T follicular helper cell (primary cell): ENCODE data around the gene STX8.
"Not testable (repeated sequence)": the region's sequence is repeated elsewhere in the genome, so short reads cannot be mapped to it uniquely, and the experiment has no call there.

Experiments used
- DNase-seq: peaks from one replicate; pipeline ENCODE4 v3.0.0-alpha.2; 2020; ENCODE audit warnings: low read depth

STX8 gene

DNA sequence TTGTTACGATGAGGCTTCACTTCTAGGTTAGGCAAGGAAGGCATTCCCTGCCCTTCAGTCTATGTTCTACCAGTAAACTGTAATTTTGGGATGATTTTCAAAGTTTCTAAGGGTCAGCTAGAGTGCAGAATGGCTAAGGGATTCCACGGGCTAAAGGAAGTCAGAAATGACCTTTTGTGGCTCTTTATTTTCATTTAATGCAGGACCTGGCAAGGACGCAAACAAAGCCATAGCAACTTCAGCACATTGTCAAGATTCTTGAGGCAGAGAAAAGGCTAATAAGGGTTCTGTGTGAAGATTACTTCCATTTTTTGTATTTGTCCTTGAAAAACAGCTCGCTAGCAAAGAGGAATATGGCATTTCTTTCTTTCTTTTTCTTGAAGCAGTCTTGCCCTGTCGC lies 76.6 kb downstream of the STX8 start:
- no peak for DNase-seq

DNA sequence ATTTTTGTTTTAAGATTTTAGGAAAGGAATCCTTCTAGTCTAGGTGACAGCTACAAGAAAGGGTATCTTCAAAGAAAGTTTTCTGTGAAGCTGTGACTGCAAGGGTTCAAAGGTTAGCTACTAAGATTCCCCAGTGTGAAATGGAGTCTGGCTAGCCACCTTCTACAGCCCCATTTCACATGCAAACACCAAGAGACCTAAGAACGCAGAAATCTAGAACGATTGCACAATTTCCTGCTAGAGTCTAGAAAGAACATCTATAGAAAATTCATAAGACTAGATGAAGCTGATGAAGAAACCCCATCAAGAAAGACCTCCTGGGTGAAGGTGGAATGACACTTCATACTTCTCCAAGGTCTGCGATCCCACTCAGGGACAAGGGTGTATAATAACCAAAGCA lies 77.1 kb downstream of the STX8 start:
- no peak for DNase-seq

DNA sequence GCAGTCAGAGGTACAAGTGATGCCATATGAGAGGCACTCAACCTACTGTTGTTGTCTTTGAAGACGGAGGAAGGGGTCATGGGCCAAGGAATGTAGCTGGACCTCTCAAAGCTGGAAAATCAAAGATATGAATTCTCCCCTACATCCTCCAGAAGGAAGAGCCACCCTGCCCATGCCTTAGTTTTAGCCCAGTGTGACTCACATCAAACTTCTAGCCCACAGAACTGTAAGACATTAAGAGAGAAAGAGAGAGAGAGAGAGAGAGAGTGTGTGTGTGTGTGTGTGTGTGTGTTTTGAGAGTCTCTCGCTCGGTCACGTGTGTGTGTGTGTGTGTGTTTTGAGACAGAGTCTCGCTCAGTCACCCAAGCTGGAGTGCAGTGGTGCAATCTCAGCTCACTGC lies 87.1 kb downstream of the STX8 start:
- no peak for DNase-seq

DNA sequence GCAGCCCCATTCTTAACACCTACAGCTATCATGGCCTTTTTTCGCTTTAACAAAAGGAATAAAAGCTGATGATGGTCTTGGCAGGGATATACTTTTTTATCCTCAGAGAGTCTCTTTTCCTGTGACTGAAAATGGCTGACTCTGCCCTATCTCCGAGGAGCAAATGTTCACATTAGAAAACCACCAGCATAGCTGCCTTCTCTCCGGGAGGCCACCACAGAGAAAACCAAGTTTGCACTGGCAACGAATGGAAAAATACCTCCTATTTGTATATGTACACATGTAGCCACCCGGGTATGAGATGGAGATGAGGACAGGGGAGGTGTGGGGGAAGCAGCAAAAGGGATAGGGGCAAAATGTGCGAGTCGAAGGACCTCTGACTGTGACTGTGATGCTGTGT lies 88.2 kb downstream of the STX8 start:
- no peak for DNase-seq

DNA sequence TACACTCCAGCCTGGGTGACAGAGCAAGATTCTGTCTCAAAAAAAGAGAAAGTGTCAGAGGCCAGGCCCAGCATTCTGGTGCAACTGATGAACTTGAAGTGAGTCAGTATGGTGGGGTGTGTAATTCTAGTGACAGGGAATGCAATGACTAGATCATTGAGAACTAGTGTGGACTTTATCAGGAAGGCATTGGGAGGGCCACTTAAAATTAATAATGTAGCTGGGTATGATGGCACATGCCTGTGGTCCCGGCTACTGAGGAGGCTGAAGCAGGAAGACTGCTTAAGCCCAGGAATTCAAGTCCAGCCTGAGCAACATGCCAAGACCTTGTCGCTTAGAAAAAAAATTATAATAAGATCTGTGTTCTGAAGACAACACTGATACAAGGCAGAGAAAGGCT lies 90.8 kb downstream of the STX8 start:
- DNase-seq = no peak

DNA sequence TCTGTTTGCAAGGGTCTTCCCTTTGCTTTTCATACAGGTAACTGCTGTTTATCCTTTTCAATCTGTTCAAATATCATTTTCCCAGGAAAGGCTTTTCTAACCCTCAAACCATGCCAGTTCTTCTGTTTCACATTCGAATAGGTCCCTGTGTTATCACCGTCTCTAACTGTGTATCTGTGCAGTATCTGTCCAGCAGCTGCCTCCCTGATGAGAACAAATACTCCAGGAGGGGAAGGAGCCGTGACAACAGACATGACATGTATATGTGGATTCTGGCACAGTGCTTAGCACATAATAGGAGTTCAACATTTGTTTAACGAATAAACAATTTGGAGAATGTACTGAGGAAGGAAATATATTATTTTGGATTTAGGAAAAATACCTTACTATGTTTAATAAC lies 95.7 kb downstream of the STX8 start:
- no peak for DNase-seq

DNA sequence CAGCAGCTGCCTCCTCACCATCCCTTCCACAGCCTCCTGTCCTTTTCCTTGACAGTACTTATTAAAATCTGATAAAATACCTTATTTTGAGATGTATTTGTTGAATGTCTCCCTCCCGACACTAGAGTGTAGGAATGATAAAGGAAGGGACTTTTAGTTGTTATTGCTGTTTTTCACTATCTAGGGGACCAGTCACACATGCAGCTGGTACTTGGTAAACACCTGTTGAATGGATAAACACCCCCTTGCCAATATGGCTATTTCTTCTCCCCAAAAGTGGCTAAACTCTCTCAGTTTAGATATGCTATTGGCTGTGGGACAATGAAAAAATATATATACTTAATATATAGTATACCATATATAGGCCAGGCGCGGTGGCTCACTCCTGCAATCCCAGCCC lies 96.7 kb downstream of the STX8 start:
- DNase-seq = no peak

DNA sequence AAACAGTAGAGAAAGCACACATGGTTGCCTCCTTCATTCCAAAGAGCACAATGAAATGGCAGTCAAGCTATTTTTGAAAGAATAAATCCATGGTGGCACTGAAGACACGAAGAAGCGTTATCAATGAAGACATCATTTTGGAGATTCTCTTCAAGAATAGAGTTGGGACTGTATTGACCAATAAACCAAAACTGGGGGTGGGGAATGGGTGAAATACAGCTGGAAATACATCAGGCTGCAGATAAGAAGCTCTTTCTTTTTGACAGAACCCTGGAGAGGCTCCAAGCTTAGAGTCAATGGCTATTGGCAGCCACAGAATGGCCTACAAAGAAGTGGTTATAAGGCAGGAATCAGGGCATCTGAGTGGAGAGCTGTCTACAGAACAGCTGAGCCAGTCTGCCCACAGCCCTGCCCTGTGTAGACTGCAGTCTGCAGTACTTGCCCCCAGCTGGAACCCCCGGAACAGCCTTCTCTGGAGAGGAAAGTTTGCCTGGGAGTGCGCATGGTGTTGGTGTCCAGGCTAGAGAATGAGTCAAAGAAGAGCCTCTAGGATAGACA lies 100.4 kb downstream of the STX8 start:
- DNase-seq = no peak

DNA sequence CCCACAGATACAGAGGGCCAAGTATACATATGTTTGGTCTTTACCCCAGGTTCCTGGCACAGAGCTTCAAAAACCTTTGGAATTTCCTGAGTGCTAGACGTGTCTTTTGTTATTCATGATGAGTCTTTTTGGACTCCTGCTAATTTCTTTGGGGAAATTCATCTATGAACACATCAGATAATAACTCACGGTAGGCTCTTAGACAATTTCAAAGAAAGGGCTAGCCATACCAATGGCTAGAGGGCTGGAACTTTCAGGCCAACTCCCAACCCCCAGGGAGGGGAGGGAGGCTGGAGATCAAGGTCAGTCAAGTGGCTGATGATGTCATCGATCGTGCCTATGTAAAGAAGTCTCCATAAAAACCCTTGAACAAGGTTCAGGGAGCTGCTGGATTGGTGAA lies 101.9 kb downstream of the STX8 start:
- DNase-seq = no peak

DNA sequence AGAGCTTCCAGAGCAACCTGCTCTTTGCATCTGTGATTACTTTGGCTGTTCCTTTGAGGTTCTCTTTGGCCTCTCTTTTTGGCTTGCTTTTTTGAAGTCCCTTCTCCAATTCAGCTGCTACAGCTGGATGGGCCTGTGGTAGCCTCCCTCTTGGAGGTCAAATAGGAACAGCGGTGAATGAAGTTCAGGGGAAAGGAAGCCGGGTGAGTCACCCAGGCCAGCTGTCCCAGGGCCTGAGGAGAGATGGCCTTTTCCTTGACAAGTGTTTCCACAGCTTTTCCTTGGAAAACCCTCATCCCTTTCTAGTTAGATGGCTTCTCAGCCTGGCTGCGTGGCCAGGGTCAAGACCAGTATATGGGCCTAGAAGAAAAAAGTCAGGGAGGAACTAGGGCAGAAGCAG lies 103.1 kb downstream of the STX8 start:
- DNase-seq = no peak

DNA sequence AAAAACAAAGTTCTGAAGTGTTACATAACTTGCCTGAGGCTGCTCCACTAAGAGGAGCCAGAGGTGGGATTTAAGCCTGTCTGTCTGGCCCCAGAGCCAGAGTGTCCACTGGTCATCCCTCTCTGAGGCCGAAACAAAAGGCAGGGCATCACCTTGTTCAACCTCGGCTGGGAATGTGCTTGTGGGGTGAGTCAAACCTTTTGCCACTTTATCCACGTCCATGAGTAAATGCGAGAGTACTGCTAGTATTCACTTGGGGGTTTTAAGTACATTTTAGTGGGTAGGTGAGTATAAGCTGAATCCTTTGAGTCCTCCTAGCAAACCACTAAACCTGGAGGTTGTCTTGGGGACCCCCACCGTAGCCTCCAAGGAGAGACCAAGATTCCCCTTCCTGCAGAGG lies 103.5 kb downstream of the STX8 start:
- DNase-seq = no peak

DNA sequence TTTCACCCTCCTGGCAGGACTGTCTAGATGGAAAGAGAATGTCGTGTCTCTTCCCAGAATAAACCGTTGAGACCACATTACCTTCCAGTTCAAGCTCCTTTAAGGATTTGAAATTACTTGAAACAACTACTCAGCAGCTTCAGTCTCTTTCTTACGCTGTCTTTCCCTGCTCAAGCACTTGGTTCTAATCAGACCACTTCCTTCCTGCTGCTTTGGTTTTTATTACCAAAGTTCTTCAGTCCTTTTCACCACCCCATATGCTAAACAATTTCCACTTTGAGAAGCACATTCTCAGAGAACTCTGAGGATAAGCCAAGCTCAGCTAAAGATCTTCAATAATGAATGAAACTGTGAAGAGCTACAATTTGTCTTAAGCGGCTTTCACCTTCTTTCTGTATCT lies 105.4 kb downstream of the STX8 start:
- no peak for DNase-seq

DNA sequence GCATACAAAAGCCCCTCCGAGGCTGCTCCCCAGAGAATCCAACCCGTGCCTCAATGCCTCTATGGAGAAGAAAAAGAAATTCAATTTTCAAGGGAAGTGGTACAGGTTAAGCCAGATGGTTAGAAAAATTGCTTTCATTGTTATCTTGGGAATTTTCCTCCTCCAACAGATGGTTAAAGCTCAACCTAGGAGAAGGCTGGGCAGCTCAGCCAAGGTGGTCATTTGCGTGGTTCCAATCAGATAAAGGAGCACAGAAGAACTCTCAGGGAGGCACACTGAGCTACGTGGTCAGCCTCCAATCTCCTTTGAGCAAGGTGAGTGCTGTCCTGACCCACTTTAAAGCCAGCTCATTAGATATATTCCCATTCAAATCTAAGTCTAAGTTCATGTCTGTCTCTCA lies 106.7 kb downstream of the STX8 start:
- DNase-seq = no peak

DNA sequence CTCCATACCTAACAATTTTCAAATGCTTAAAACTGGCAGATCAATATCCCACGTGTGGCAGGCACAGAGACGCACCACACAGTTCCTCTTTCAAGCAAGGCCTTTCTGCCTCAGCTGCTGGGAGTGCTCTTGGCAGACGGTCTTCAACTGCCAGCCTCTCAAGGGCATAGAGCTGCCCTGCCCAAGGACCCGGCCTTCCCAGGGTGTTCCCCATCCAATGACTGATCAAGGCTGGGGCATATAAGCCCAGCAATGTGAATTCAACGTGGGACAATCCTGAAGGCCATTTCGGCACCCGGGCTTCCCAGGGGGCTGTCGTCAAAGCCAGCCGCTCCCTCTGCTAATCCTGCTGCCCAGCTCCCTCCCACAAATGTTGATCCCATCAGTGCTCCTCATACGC lies 107.1 kb downstream of the STX8 start:
- DNase-seq = no peak

DNA sequence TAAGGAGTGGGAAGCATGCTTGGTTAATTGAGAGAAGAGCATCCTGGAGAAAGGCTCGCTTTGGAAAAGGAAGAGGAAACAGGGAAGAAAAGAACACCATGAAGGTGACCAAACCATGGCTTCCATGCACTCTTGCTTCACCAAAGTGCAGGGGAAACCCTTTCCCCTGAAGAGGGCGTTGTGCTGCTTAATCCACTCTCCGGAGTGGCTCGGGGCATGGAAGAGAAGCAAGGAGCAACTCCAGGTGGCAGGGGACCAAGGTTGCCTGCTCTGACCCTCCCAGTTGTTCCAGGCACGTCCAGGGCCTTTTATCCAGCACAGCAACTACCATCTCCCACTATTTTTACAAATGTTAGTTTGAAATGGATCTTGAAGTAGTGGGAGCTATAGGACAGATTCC lies 108.1 kb downstream of the STX8 start:
- no peak for DNase-seq

DNA sequence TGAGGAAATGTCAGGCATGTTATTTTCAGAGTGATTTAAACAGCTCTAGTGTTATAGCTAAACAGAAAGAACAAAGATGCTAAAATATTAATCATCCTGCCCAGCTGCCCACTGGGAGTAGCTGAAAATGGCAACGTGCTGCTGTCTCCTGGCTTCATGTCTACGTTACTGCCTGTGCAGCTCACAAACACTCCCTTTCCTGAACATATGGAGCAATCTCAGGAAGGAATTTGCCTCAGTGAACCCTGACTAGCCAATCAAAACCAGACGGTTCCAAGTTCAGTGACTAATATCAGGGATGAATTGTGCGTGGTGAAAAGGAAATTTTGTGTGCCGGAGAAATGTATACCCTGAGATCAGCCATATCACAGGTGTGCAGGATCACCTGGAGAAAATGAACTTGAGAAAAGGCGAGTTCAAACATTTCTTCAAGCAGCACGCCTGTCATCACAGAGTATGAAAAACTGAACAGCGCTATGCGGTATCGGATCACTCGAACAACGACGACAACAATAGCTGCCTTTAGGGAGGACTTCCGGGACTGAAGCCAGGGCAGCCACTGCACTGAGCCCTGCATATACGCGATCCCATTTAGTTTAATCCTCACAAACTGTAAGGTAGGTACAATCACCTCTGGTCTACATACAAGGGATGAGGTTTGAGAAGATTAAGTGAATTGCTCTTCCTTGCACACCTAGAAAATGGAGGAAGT lies 110.3 kb downstream of the STX8 start:
- DNase-seq = no peak

DNA sequence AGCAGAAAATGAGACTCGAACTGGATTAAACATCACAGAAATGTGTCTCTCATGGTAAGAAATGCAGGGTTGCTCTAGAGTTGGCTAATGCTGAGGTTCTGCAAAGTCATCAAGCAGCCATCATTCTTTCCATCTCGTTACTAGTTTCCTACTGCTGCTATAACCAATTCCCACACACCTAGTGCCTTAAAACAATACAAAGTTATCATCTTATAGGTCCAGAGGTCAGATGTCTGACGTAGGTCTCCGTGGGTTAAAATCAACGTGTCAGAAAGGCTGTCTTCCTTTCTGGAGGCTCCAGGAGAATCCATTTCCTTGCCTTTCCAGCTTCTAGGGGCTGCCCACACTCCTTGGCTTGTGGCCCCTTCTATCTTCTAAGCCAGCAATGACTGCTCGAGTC lies 118.6 kb downstream of the STX8 start:
- DNase-seq = no peak

DNA sequence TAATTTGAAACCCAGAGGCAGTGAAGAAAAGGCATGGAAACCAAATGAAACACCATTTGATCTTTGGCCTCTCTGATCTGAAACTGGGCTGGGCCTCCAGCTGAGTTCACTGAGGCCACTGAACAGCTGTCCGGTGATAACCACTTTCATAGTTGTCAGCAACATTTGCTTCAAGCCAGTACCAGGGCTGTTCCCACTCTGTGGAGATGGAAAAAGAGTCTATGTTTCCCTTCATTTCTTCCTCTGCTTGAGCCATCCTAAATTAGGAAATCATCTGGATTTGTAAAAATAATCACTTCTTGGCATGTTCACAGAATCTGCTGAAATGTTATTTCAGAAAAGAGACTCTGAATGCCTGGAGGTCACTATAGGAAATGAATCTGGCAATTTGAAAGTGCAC lies 119.3 kb downstream of the STX8 start:
- no peak for DNase-seq

DNA sequence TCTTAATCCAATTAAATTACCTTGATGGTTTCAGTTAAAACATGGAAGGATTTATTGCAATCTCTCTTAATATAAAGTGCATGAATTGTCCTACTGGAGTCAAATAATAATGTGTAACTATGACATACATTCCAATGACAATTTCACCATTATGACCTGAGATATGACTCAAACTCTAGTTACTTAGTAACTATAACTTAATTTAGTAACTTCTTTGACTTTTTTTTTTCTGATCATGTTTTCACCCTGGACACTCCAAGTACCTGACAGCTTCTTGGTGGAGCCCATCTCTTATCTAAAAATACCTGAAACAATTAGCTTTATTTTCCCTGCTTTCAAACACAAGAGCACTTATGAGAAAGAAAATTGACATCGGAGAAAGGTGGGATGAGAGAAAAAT lies 123.7 kb downstream of the STX8 start:
- no peak for DNase-seq

DNA sequence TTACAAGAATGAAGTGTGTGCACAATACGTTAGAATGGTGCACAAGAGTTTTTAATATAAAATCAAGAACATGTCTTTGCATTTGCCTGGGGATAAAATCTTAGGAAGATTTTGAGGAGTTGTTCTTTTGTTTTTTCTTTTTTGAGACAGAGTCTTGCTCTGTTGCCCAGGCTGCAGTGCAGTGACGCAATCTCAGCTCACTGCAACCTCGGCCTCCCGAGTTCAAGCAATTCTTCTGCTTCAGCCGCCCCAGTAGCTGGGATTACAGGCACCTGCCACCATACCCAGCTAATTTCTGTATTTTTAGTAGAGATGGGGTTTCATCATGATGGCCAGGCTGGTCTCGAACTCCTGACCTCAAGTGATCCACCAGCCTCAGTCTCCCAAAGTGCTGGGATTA lies 128.3 kb downstream of the STX8 start:
- not testable (repeated sequence) for DNase-seq

DNA sequence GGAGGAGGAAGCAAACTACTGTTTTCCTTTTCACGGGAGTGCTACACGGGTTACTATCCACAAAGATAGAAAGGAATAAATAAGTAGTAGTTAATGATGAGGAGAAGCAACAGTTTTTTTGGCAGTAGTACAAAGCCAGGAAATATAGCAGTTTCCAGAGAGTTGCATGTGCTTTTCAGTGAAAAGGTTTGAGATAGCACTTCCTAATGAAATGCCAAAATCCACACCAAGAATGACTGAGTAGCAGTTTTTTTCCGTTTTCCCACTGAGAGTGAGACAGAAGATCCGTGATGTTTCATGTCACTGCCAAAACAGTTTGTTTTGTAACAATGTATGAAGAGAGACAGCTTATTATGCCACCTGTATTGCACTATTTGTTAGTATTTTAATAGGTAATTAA lies 129.1 kb downstream of the STX8 start:
- DNase-seq = no peak

DNA sequence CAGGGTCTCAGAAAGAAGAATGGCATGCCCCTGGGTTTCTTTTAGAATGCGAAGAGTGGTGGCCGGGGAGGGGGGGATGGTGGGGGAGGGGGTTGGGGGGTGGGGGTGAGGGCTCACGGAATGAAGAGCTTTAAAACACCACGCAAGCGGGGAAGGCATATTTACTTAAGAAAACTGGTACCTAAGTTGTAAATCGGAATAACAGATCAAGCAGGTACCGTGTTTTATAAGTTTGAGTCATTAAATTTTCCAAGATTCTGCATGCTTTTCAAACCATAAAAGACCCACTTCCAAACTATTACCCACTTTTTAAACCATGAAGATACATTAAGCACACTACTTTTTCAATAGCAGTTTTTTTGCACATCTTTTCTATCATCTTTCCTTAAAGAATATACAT lies 130.2 kb downstream of the STX8 start:
- no peak for DNase-seq

DNA sequence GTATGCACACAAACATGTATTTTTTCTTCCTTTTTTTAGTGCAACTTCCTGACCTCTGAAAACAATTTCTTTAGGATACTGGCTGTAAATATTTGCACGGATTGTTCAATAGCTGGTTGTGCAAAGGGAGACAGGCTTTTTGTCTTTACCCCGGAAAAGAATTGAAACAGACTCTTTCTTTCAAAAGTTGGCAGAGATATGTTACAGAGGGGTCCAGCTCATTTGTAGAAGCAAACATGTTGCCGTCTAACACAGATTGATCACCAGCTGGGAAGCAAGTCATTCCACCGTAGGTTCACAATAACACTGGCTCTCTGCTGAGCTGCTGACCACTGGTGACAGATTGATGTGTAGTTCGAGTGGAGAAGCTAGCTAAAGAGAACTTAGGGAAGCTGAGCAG lies 130.9 kb downstream of the STX8 start:
- DNase-seq = no peak

DNA sequence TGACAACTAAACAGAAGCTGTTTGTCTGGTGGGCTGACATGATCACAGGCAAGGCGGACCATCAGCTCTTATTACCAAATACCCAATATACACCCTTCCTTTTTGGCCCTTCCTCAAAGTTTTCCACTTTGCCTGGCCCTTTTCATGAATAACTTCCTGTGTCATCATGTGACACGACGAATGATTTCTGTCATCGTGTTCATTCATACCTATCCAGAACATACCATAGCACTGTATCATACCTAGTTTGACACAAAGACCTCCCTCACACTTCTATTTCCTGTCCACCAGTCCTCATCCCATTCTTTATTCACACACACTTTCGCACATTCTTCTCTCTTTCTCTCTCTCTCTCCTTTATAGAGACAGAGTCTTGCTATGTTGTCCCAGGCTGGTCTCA lies 131.8 kb downstream of the STX8 start:
- DNase-seq = no peak
